Midbrain (tissue), 1 donor: ENCODE results near the gene SLC2A1.

ENCODE experiments used
- DNase-seq: peaks from one replicate; lab custom pipeline; 2025; lab: John Stamatoyannopoulos, UW

Gene SLC2A1

DNA sequence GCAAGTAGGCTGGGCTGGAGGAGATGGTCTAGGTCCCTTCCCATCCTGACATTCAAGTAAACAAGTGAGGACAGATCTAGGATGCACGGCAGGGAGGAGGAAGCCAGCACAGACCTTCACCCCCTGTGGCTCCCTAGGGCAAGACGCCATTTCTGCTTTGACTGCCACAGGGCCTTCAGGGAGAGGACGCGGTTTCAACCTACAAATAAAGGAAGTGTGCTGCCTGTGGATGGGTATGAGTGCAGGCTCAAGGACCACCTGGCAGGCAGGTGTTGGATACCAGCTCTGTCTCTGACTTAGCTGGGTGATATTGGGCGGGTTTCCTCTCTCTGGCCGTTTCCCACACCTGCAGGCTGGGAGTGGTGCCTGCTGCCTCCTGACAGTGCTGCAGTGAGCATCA, 16.2 kb downstream of the SLC2A1 start:
- no peak for DNase-seq

GRCh38 chr1:42941640-42942330, 16.9 kb downstream of the SLC2A1 start:
- DNase-seq, result peak; percentile 32

DNA sequence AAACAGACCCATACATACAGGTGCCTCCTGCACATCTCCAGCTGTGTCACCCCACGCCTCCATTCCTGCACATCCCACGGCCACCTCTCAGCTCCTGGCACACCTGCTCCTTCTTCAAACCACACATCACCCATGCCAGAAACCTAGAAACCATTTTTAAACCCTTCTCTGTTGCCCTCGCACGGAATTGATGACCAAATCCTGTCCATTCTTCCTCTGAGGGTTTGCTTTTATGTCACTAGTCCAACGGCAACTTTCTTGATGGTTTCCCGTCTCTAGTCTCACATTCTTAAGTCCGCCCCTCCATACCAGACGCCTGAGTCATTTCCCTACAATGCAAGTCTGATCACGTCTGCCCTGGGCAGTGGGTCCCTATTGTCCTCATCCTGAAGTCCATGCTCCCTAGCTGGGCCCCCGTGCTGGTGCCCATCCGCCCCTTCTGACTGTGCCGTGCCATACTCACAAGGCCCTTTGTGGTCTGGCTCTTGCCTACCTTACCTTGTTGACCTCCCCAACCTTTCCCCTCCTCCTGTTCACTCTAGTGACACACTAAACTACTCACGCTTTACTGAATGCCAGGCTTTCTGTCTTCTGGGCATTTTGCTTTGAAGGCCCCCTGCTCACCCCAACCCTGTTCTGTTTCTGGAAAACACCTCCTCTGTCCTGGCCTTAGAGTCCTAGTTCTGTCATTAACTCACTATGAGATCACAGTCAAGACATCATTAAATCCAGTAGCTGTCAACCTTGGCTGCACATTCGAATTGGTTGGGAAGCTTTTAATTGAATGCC, 17.6 kb downstream of the SLC2A1 start:
- DNase-seq, result no peak

GRCh38 chr1:42938645-42939615, 19.7 kb downstream of the SLC2A1 start:
- no peak for DNase-seq

DNA sequence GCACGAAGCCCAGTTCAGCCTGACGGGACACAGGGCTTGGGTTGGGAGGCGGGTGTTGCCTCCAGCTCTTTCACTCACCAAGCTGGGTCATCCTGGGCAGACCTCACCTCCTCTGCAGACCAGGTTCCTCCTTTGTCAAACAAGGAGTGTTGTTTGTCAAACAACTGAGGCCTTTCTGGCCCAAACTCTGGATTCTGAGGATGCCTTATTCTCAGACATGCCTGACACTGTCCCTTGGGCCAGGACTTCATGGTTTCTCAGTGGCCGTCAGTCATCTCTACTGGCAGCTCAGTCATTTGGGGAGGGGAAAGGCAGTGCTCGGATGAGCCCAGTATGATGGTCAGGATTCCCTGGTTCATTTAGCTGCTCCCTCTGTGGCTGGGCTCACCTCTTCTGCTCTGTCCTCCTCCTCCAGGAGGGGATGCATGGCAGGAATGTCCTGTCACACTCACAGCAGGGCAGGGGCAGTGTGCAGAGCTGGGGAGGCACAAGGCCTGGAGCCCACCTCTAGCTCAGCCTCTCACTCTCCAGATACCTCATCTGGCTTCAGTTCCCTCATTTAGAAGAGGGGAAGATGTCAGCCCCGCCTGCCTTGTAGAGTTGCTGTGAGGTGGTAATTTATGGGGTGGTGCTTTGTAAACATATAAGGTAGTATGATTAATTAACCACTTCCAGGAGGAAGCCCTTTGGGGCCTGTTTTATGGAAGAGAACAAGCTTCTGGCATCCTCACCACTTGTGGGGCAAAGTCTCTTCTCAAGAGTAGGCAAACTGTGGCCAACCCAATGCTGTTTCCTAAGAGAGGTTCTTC, 20.6 kb downstream of the SLC2A1 start:
- DNase-seq, result no peak

- no peak for DNase-seq
Measured at GRCh38 chr1:42937141-42937696, 21.4 kb downstream of the SLC2A1 start.

GRCh38 chr1:42936309-42937078, 22.2 kb downstream of the SLC2A1 start:
- no peak for DNase-seq

GRCh38 chr1:42935971-42936308, 22.7 kb downstream of the SLC2A1 start:
- DNase-seq, result no peak

DNA sequence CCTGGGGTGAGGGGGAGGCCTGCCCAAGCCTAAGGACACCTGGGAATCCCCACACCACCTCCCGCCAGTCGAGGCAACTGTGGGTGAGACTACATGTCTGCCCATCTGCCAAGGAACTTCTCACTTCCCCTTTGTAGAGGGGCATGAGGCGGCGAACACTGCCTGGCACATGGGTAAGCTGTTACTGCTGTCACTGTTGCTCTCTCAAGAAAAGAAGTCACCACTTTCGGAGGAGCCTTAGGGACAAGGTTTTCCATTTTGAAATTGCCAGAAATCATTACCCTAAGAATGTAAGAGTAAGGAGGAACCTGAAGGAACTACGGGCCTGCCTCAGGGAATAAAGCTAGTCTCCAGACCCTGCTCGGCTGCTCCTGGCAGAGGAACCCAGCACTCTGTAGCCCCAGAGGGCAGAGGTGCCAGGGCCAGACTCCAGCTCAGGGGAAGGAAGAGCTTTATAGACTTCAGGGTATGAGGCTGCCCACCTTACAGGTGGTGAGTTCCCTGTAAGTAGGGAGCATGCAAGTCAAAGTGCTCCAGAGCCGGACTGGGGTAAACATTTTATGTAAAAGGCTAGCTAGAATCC, 23.3 kb downstream of the SLC2A1 start:
- no peak for DNase-seq

DNA sequence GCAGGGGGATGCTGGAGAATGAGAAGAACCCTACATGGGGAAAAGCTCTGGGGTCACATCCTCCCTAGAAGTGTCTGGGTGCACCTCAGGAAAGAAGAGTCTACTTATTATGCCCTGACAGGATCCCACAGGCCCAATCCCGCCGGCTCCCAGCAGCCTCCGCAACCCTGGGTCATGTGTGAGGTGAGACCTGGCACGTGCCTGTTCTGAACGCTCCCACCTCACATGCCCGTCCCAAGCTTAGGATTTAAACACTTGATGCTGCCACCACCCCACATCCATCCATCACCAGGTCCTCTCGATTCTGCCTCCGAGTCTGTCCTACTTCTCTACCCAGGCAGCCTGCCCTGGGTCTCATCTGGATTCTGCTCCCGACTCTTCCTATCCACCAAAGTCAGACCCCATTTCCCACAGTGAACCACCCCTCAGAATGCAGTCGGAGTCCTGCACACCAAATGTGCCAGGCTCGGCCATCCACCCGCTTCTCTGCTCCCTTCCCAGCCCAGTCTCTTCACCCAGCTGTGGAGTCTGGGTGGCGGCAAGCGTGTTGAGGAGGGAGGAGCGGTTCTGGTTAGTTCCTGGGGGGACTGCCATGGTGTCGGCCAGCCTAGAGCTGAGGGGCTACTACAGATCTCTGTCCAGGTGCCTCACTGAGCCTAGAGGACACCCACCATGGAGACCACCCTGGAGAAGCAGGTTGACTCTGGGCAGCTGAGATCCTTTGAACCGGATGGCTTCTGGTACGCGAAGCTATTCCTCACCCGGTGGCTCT, 23.9 kb downstream of the SLC2A1 start:
- no peak for DNase-seq

- DNase-seq, result no peak
Measured at GRCh38 chr1:42933610-42934491, 24.8 kb downstream of the SLC2A1 start.

DNA sequence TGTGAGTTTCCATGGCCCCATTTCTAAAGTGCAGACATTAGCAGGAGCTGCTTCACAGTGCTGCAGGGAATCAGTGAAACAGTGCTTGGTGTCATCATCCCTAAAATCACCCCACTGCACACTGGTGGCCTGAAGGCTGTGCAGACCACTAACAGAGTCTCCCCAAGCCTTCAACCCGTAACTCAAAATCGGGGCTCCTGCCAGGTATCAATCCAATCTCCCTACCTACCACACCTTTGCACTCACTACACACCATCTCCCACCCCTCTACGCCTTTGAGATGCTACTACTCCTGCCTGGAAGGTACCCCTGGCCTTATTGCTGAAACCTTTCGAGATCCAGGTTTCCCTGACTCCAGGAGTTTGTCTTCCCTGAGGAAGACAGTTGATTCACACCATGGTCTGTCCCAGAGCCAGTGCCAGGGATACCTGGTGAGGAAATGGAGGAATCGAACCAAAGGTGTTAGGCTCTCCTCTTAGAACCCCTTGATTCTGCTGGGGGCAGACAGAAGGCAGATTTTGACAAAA, 25.5 kb downstream of the SLC2A1 start:
- DNase-seq, result no peak

GRCh38 chr1:42932442-42932941, 26.2 kb downstream of the SLC2A1 start:
- no peak for DNase-seq

DNA sequence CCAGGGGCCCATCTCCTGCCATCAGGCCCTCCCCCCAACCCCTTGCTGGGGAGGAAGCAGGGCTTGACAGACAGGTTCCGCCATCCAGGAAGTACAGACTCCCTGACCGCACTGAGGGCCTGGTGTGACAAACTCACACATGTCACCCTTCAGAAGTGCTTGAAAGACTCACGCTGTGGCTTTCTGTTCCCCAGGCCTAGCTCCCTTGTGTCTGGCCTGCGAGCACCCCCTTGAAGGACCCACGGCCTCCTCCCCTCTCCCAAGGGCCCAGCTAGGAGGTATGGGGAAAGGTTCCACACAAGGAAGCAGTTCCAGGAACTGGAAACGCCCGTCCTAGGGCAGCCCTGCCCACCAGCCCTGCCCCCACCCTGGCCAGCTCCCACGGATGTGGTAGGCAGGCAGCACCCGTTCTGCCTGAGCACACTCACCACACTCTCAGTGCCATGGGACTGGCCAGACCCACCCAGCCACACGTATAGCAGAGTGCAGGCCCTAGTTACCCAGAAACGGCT, 26.7 kb downstream of the SLC2A1 start:
- no peak for DNase-seq

- peak; percentile 34 for DNase-seq
Measured at GRCh38 chr1:42931108-42931539, 27.5 kb downstream of the SLC2A1 start.

DNA sequence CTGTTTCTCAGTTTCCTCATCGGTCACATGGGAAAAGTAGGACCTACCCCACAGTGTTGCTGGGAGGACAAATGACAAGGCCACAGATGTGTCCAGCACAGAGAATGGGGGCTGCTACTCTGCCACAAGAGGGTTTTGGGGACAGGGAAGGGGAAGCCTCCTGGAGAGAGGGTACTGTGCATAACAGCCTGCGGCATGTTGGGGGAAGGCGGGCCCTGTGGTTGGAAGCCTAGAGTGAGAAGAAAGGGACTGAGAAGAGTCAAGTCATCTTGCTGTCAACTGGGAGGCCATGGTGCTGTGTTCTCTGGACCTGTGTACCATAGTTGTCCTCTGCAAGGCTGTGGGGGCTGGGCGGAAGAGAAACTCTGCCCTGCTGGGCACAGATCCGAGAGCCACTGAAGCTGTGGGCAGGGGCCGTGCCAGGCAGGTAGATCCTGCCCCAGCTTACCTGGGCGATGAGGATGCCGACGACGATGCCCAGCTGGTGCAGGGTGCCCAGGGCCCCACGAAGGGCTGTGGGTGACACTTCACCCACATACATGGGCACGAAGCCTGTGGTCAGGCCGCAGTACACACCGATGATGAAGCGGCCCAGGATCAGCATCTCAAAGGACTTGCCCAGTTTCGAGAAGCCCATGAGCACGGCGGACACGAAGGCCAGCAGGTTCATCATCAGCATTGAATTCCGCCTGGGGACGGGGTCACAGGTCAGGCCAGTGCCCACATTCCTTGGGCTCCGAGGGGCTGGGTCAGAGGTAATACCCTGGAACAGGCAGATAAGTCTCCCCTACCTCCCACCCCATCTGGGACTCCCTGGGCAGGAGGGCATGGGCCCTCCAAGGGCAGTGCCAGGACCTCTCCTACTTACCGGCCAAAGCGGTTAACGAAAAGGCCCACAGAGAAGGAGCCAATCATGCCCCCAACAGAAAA, 28.2 kb downstream of the SLC2A1 start:
- no peak for DNase-seq
